ENCODE measurements around the gene DNAH3.
A peak's percentile ranks its signal among the peaks of the same experiment; 100 is the strongest.
"Not testable (repeated sequence)": the region's sequence is repeated elsewhere in the genome, so short reads cannot be mapped to it uniquely, and the experiment has no call there.

DNAH3 gene

DNA sequence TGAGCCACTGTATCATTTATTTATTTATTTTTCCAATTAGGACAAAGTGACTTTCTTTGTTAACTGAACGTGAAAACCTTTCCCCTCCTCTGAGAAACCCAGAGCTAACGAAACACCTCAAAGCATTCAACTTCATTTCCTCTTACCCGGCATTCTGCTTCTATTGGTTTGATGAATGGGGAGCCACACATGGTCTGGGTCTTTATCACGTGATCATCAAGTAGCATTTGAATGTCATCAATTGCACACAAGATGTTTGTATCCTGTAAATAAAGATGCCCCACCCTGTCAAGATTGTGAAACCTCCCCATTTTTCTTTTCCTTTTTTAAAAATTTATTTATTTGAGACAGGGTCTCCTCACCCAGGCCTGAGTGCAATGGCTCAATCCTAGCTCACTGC is 80.1 kb downstream of the DNAH3 start:
- DNase-seq (ENCODE audit: low spot score), result no peak

DNA sequence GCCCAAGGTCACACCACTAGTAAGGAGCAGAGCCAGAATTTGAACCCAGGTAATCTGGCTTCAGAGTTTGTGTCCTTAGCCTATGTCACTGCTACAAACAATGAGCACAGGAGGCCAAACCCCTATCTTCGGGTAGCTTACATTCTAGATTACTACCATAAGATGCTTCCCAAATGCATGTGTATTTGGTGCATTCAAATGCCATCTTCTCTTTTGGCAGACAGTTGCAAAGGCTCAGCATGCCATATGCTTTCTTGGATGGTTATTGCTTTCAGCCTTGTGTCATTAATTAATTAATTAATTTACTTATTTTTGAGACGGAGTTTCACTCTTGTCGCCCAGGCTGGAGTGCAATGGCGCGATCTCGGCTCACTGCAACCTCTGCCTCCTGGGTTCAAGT is 80.7 kb downstream of the DNAH3 start:
- no peak for DNase-seq (ENCODE audit: low spot score)

- no peak for DNase-seq (ENCODE audit: low spot score)
Measured at GRCh38 chr16:21064203-21064602, 86.4 kb downstream of the DNAH3 start.

- DNase-seq (ENCODE audit: low spot score), result not testable (repeated sequence)
Measured at GRCh38 chr16:21063314-21063713, 87.3 kb downstream of the DNAH3 start.

- DNase-seq (ENCODE audit: low spot score), result no peak
Measured at GRCh38 chr16:21060027-21060510, 90.6 kb downstream of the DNAH3 start.

DNA sequence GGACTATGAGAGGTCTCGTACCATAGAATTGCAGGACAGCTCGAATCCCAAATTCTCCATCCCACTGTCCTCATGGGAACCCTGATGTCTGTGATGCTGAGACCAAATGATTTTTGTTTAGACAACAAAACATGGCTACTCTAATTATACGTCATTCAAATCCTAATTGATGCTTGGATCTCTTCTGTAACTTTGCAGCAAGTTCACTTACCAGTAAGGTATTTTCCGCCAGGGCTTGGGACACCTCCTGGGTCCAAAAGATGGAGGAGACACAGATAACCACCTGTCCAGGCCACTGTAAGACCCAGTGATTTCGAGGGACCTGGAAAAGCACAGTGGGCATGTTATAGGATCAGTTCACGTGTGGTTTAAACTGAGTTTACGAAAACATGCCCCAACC is 92.8 kb downstream of the DNAH3 start:
- DNase-seq (ENCODE audit: low spot score), result no peak

GRCh38 chr16:21056396-21056795 is 94.2 kb downstream of the DNAH3 start:
- no peak for DNase-seq (ENCODE audit: low spot score)

DNA sequence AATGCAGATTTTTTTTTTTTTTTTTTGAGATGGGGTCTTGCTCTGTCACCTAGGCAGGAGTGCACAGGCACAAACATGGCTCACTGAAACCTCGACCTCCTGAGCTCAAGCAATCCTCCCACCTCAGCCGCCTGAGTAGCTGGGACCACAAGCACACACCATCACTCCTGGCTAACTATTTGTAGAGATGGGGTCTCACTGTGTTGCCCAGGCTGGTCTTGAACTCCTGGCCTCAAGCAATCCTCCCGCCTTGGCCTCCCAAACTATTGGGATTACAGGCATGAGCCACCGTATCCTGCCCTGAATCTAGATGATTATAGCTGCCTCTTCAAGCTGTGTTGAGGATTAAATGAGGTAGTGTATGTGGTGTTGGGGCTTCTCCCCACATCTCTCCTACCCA is 94.9 kb downstream of the DNAH3 start:
- not testable (repeated sequence) for DNase-seq (ENCODE audit: low spot score)

DNA sequence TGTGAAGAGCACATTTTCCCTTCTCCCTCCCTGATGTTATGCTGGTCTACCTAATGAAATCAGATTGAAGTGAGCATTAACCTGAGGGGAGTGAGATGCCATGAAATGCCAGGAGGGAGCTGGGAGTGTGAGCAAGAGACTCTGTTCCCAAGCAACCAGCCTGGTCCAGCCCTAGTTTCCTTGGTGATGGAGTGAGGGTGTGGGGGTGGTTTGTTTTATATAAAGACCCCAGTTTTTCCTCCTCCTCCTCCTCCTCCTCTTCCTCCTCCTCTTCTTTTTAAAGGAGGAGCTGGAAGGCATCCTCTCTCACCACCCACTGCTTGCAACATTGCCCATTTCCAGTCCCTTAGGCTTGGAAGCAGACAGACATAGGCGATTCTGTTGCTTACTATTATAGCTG is 97.1 kb downstream of the DNAH3 start:
- no peak for DNase-seq (ENCODE audit: low spot score)

DNA sequence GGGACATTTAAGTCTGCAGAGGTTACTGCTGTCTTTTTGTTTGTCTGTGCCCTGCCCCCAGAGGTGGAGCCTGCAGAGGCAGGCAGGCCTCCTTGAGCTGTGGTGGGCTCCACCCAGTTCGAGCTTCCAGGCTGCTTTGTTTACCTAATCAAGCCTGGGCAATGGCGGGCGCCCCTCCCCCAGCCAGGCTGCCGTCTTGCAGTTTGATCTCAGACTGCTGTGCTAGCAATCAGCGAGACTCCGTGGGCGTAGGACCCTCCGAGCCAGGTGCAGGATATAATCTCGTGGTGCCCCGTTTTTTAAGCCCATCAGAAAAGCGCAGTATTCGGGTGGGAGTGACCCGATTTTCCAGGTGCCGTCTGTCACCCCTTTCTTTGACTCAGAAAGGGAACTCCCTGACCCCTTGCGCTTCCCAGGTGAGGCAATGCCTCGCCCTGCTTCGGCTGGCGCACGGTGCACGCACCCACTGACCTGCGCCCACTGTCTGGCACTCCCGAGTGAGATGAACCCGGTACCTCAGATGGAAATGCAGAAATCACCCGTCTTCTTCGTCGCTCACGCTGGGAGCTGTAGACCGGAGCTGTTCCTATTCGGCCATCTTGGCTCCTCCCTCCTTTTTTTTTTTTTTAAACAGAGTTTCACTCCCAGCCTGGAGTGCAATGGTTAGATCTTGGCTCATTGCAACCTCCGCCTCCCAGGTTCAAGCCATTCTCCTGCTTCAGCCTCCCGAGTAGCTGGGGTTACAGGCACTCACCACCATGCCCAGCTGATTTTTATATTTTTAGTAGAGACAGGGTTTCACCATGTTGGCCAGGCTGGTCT is 102.3 kb downstream of the DNAH3 start:
- DNase-seq (ENCODE audit: low spot score), result not testable (repeated sequence)

- DNase-seq (ENCODE audit: low spot score), result no peak
Measured at GRCh38 chr16:21038197-21038596, 112.4 kb downstream of the DNAH3 start.

DNA sequence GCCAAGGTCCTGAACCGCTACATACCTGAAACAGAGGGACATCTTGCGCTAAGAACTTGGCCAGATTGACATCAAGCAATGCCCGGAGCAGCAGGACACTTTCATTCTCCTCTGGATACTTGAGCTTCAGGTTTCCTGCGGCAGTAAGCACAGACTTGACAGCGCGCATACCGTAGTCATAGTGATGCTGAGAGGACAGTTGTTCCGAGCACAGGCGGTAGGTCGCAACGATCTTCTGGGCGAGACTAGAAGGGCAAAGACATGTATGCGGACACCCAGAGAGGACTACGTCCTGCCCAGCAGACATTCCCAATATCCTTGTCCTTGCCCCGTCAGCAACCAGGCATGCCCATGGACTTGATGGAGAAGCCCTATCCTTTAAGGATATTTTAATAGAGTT is 112.9 kb downstream of the DNAH3 start:
- DNase-seq (ENCODE audit: low spot score), result no peak

DNA sequence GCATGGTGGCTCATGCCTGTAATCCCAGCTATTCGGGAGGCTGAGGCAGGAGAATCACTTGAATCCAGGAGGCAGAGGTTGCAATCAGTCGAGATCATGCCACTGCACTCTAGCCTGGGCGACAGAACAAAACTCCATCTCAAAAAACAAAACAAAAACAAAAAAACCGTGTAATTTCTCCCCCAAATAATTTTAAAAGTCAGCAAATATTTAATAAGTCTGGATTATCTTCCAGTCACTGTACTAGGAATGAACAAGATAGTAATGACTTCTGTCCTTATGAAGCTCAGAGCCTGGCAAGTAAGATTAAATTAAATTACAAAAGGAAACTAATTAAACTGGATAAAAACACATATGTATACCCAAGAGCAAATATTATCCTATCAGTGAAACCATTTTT is 113.5 kb downstream of the DNAH3 start:
- no peak for DNase-seq (ENCODE audit: low spot score)

GRCh38 chr16:21036471-21036870 is 114.2 kb downstream of the DNAH3 start:
- no peak for DNase-seq (ENCODE audit: low spot score)

- DNase-seq (ENCODE audit: low spot score), result no peak
Measured at GRCh38 chr16:21033704-21034103, 116.9 kb downstream of the DNAH3 start.

GRCh38 chr16:21033264-21033663 is 117.4 kb downstream of the DNAH3 start:
- no peak for DNase-seq (ENCODE audit: low spot score)

DNA sequence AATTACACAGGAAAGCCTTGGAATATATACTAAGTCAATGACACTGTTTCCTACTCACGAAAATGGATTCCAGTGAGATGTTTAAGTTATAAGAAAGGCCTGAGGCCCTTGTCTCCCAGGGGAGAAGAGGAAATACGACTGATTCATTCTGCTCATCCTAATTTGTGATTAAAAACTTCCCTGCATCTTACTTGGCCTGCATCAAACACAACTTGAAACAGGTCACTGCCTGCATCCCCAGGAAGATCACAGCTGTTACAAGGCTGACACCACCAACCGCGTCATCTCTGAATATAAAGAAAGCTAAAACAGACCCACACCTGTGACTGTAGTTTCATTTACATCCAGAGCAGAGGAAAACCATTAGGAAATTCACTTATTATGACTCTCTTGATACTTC is 121.9 kb downstream of the DNAH3 start:
- DNase-seq (ENCODE audit: low spot score), result no peak

GRCh38 chr16:21026846-21027245 is 123.8 kb downstream of the DNAH3 start:
- DNase-seq (ENCODE audit: low spot score), result no peak

- no peak for DNase-seq (ENCODE audit: low spot score)
Measured at GRCh38 chr16:21023509-21024202, 127.0 kb downstream of the DNAH3 start.

- no peak for DNase-seq (ENCODE audit: low spot score)
Measured at GRCh38 chr16:21021316-21021715, 129.3 kb downstream of the DNAH3 start.

- no peak for DNase-seq (ENCODE audit: low spot score)
Measured at GRCh38 chr16:21009815-21010214, 140.8 kb downstream of the DNAH3 start.

DNA sequence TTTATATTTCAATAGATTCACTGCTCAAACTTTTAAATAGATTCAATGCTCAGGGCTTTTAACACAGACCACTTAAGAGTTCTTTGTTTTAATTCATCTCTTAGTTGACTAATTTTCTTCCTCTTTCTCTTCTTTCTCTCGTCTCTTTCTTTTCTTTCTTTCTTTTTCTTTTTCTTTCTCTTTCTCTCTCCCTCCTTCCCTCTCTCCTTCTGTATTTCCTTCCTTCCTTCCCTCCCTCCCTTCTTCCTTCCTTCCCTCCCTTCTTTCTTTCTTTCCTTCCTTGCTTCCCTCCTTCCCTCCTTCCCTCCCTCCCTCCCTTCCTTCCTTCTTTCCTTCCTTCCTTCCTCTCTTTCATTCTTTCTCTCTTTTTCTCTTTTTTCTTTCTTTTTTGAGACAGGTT is 145.6 kb downstream of the DNAH3 start:
- no peak for DNase-seq (ENCODE audit: low spot score)

GRCh38 chr16:21001262-21001661 is 149.4 kb downstream of the DNAH3 start:
- peak; percentile 55 for DNase-seq (ENCODE audit: low spot score)
